CD14-positive monocyte (primary cell): ENCODE data around the gene SALL4. TPM values are rescaled to one million over a fixed set of nuclear protein-coding genes. Genes with fewer than 3 reads are reported as not detected.
A peak's percentile ranks its signal among the peaks of the same experiment; 100 is the strongest.
"Not testable (repeated sequence)": the region's sequence is repeated elsewhere in the genome, so short reads cannot be mapped to it uniquely, and the experiment has no call there.

Experiments used
- DNase-seq, 3 donors: peaks; one replicate each; pipeline ENCODE4 v3.0.0-alpha.2; 2011 to 2022
- H2AFZ ChIP-seq: 2 replicates; pipeline ENCODE4 v1.6.0; 2012; ENCODE audit warnings: mild to moderate bottlenecking, low read depth, low read length, inconsistent platforms; ENCODE audit not compliant: insufficient read depth, poor library complexity, severe bottlenecking
- H3K27ac ChIP-seq, 2 donors: 1 replicate in 1 of 2; 2 replicates in 1 of 2; pipeline ENCODE4 v1.5.1; 2012 to 2013; ENCODE audit warnings: low read length in 2 of 2, control low read depth in 1 of 2, inconsistent platforms in 1 of 2, low read depth in 1 of 2, mild to moderate bottlenecking in 1 of 2
- H3K27me3 ChIP-seq, 2 donors: one replicate each; pipeline versions ENCODE4 v1.6.0 to v1.6.1; 2011 to 2013; ENCODE audit warnings: low read length in 2 of 2; ENCODE audit not compliant: control insufficient read depth in 2 of 2, insufficient read depth in 2 of 2
- H3K36me3 ChIP-seq, 2 donors: replicated peaks in 1 of 2; 1 replicate in 1 of 2; 2 replicates in 1 of 2; pipeline versions ENCODE4 v1.5.1 to v1.6.1; 2012 to 2013; ENCODE audit warnings: low read length in 2 of 2, control low read depth in 1 of 2, inconsistent platforms in 1 of 2, mild to moderate bottlenecking in 1 of 2; ENCODE audit not compliant: insufficient read depth in 2 of 2, control insufficient read depth in 1 of 2
- H3K4me1 ChIP-seq, 2 donors: 1 replicate in 1 of 2; 2 replicates in 1 of 2; pipeline versions ENCODE4 v1.5.1 to v1.6.1; 2012 to 2013; ENCODE audit warnings: low read length in 2 of 2, control low read depth in 1 of 2, inconsistent platforms in 1 of 2, mild to moderate bottlenecking in 1 of 2, moderate library complexity in 1 of 2; ENCODE audit not compliant: insufficient read depth in 2 of 2, control insufficient read depth in 1 of 2
- H3K4me2 ChIP-seq: replicated peaks from 2 replicates; pipeline ENCODE3; 2012; ENCODE audit warnings: low read length, moderate library complexity, mild to moderate bottlenecking; ENCODE audit not compliant: poor library complexity, severe bottlenecking; ENCODE audit errors: extremely low read depth
- H3K4me3 ChIP-seq, 3 experiments: fragments of 200-600 bp in 1 of 3; sonication (generic) in 1 of 3; replicated peaks in 1 of 3; 1 replicate in 2 of 3; 2 replicates in 1 of 3; pipeline ENCODE4 v1.5.1; 2011 to 2013; ENCODE audit warnings: low read length in 3 of 3, mild to moderate bottlenecking in 3 of 3, control low read depth in 2 of 3, low read depth in 2 of 3, inconsistent platforms in 1 of 3, moderate library complexity in 1 of 3
- H3K79me2 ChIP-seq: 2 replicates; pipeline ENCODE4 v1.6.0; 2012; ENCODE audit warnings: mild to moderate bottlenecking, control low read depth, inconsistent platforms, low read length, moderate library complexity; ENCODE audit not compliant: insufficient read depth
- H3K9ac ChIP-seq: 2 replicates; pipeline ENCODE4 v1.6.0; 2017; ENCODE audit warnings: low read length, mild to moderate bottlenecking; ENCODE audit not compliant: insufficient read depth, poor library complexity, severe bottlenecking
- H3K9me3 ChIP-seq, 2 donors: replicated peaks in 1 of 2; 1 replicate in 1 of 2; 2 replicates in 1 of 2; pipeline versions ENCODE4 v1.5.1 to v1.6.1; 2012 to 2013; ENCODE audit warnings: low read length in 2 of 2, control low read depth in 1 of 2; ENCODE audit not compliant: control insufficient read depth in 1 of 2, insufficient read depth in 1 of 2
- H4K20me1 ChIP-seq: 2 replicates; pipeline ENCODE4 v1.6.0; 2012; ENCODE audit warnings: mild to moderate bottlenecking, low read length, control low read depth, moderate library complexity; ENCODE audit not compliant: insufficient read depth
- H3K27ac Mint-ChIP-seq, 7 donors: one replicate each; pipeline ENCODE4 v1.8.0; 2020; ENCODE audit warnings: mild to moderate bottlenecking in 7 of 7, mixed read lengths in 7 of 7, moderate library complexity in 6 of 7, inconsistent platforms in 2 of 7
- H3K27me3 Mint-ChIP-seq, 3 donors: one replicate each; pipeline ENCODE4 v1.8.0; 2021 to 2022; ENCODE audit warnings: low read depth in 3 of 3, mild to moderate bottlenecking in 3 of 3, mixed read lengths in 3 of 3, moderate library complexity in 3 of 3, inconsistent platforms in 1 of 3
- H3K36me3 Mint-ChIP-seq, 2 donors: one replicate each; pipeline ENCODE4 v1.8.0; 2020; ENCODE audit warnings: mixed read lengths in 2 of 2, inconsistent platforms in 1 of 2, mild to moderate bottlenecking in 1 of 2
- H3K4me1 Mint-ChIP-seq: one replicate; pipeline ENCODE4 v1.8.0; 2020; ENCODE audit warnings: mild to moderate bottlenecking, mixed read lengths
- H3K4me3 Mint-ChIP-seq, 2 donors: one replicate each; pipeline ENCODE4 v1.8.0; 2020; ENCODE audit warnings: mild to moderate bottlenecking in 2 of 2, mixed read lengths in 2 of 2, moderate library complexity in 1 of 2
- H3K9me3 Mint-ChIP-seq, 7 donors: one replicate each; pipeline ENCODE4 v1.8.0; 2020 to 2022; ENCODE audit warnings: mixed read lengths in 7 of 7, mild to moderate bottlenecking in 6 of 7, moderate library complexity in 6 of 7, inconsistent platforms in 2 of 7
- WGBS: methylation state at CpG from one replicate; pipeline ENCODE4 v1.1.5; 2013; ENCODE audit warnings: missing lambda C conversion rate; ENCODE audit not compliant: insufficient coverage; 5-methylcytosine and 5-hydroxymethylcytosine counted together
- intact Hi-C, 2 donors: fragments of 100-400 bp; cut with micrococcal nuclease; formaldehyde crosslinking; loops; one replicate each; pipeline versions ENCODE4 v1.15.0 to v1.15.1; 2023
- polyA plus RNA-seq, 3 donors: library from polyadenylated mRNA; depleted of rRNA in 1 of 3; unstranded in 2 of 3; stranded (reverse) in 1 of 3; fragments of 300-500 nt in 2 of 3; fragments of >200 nt in 1 of 3; fragmentation: Illumina TruSeq in 2 of 3; gene quantifications; 1 replicate in 2 of 3; 2 replicates in 1 of 3; pipeline ENCODE4 v1.2.3, GENCODE V29; 2012 to 2021
- TF ChIP-seq, protein P1 (sequence below): fragments of 200-600 bp; IDR thresholded peaks from one replicate; pipeline ENCODE4 v1.8.0; 2022; ENCODE audit warnings: antibody characterized with exemption, mild to moderate bottlenecking

Gene SALL4
- polyA plus RNA-seq, 3 donors: 0.07 TPM; not detected in 2

DNA sequence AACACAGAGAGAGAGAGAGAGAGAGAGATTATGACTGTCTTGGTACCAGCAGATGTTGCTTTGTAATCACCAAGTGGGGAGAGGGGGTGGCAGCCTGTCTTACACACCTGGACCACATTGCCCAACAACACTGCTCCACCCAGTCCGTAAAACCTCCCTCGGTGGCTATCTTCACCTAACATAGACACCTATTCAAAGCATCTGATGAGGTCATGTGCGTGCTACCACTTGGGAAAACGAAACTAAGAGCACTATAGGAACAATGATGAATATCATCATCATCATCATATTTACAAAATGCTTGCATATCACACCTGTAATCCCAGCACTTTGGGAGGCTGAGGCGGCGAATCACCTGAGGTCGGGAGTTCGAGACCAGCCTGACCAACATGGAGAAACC lies 24.1 kb upstream of the SALL4 start:
- Histone ChIP-seq H2AFZ (no peak overlapping the region), H3K4me3 (no peak overlapping the region), H3K27me3 (no peaks in the 10 kb centered on the region), H3K36me3 (no peaks in the 10 kb centered on the region), H3K9me3 (no peaks in the 10 kb centered on the region), H4K20me1 (no peaks in the 10 kb centered on the region), H3K4me1 (no peaks in the 10 kb centered on the region), H3K79me2 (no peaks in the 10 kb centered on the region), H3K4me2 (no peak overlapping the region), H3K27ac (no peak overlapping the region), H3K9ac (no peak overlapping the region)
- Mint-ChIP-seq H3K27ac (no peak overlapping the region), H3K9me3 (peaks cover 0 to 3% (median 0%) of the 10 kb centered on the region in 7 donors), H3K27me3 (peaks cover 2 to 9% (median 3%) of the 10 kb centered on the region in 3 donors), H3K4me1 (peaks cover 8% of the 10 kb centered on the region), H3K4me3 (no peak overlapping the region), H3K36me3 (no peaks in the 10 kb centered on the region)
- WGBS: 91% methylated on average over 4 of the region's 8 CpGs
- TF ChIP-seq, protein P1, sequence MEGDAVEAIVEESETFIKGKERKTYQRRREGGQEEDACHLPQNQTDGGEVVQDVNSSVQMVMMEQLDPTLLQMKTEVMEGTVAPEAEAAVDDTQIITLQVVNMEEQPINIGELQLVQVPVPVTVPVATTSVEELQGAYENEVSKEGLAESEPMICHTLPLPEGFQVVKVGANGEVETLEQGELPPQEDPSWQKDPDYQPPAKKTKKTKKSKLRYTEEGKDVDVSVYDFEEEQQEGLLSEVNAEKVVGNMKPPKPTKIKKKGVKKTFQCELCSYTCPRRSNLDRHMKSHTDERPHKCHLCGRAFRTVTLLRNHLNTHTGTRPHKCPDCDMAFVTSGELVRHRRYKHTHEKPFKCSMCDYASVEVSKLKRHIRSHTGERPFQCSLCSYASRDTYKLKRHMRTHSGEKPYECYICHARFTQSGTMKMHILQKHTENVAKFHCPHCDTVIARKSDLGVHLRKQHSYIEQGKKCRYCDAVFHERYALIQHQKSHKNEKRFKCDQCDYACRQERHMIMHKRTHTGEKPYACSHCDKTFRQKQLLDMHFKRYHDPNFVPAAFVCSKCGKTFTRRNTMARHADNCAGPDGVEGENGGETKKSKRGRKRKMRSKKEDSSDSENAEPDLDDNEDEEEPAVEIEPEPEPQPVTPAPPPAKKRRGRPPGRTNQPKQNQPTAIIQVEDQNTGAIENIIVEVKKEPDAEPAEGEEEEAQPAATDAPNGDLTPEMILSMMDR: no peak
- intact Hi-C loops: no loop called here
- no peak for DNase-seq

DNA sequence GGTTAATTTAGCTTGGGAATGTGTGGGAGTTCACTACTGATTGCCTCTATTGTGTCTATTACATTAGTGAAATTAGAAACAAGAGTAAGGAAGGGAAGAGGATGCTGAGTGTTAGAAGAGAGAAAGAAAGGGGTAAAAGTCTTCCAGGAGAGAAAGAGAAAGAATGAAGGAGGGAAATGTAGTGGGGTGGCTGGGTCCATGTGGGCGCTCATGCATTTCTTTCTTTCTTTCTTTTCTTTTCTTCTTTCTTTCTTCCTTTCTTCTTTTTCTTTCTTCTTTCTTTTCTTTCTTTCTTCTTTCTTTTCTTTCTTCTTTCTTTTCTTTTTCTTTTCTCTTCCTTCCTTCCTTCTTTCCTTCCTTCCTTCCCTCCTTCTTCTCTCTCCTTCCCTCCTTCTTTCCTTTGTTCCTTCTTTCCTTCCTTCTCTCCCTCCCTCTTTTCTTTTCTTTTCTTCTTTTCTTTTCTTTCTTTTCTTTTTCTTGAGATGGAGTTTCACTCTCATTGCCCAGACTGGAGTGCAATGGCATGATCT lies 16.2 kb upstream of the SALL4 start:
- Histone ChIP-seq H3K79me2 (no peaks in the 10 kb centered on the region), H3K36me3 (no peaks in the 10 kb centered on the region), H2AFZ (no peak overlapping the region), H3K4me3 (no peak overlapping the region), H3K4me2 (no peak overlapping the region), H4K20me1 (no peaks in the 10 kb centered on the region), H3K27ac (no peak overlapping the region), H3K4me1 (no peaks in the 10 kb centered on the region), H3K9me3 (no peaks in the 10 kb centered on the region), H3K27me3 (no peaks in the 10 kb centered on the region), H3K9ac (no peak overlapping the region)
- intact Hi-C loops: no loop called here
- Mint-ChIP-seq H3K4me1 (no peaks in the 10 kb centered on the region), H3K27ac (no peak overlapping the region), H3K36me3 (no peaks in the 10 kb centered on the region), H3K9me3 (peaks cover 0 to 2% (median 0%) of the 10 kb centered on the region in 7 donors), H3K4me3 (no peak overlapping the region), H3K27me3 (peaks cover 2 to 15% (median 4%) of the 10 kb centered on the region in 3 donors)
- TF ChIP-seq, protein P1: peak; percentile 6
- WGBS: no CpG with 5 or more reads among the region's 1 CpG
- no peak for DNase-seq

GRCh38 chr20:51816856-51817255 lies 14.5 kb upstream of the SALL4 start:
- DNase-seq, H3K79me2 ChIP-seq, H3K4me3 ChIP-seq, H3K36me3 Mint-ChIP-seq, H3K27me3 ChIP-seq, H2AFZ ChIP-seq, H3K4me2 ChIP-seq, H3K36me3 ChIP-seq, H3K4me1 Mint-ChIP-seq, intact Hi-C loops, H3K4me3 Mint-ChIP-seq, H4K20me1 ChIP-seq, H3K4me1 ChIP-seq, H3K9ac ChIP-seq, H3K9me3 ChIP-seq, H3K27ac Mint-ChIP-seq, H3K27ac ChIP-seq, H3K9me3 Mint-ChIP-seq: not testable (repeated sequence)
- H3K27me3 Mint-ChIP-seq: peaks cover 2 to 11% (median 4%) of the 10 kb centered on the region in 3 donors
- WGBS: no CpG with 5 or more reads among the region's 8 CpGs
